Heart left ventricle (tissue), 13 donors: Measurements from ENCODE around the gene GALNT2.

Experiments
- POLR2A ChIP-seq, 2 donors: fragments of 450-650 bp; IDR thresholded peaks; one replicate each; pipeline ENCODE4 v1.6.1; 2017; ENCODE audit warnings: antibody characterized with exemption in 2 of 2, mild to moderate bottlenecking in 2 of 2, moderate library complexity in 2 of 2
- TF ChIP-seq, protein P1 (sequence below), 12 donors: fragments of 200-600 bp; sonication (generic) in 4 of 12; IDR thresholded peaks; one replicate each; pipeline versions ENCODE4 v1.5.0 to v1.8.0; 2018 to 2022; ENCODE audit warnings: antibody characterized with exemption in 12 of 12, mild to moderate bottlenecking in 5 of 12
- donor health status: ischemic (EF 13 %, LVEDD 7.1; RV severe dilation, severe dysfunction).
- donor health status: DM: no; HTN: yes; CAD: no.
- donor health status: DM: no; HTN: no; CAD: no.
- donor health status: ischemic (EF 25% LVEDD 6.9; RV normal size, moderate dysfunction).
- donor health status: ischemic (EF 25% LVEDD 5.7; RV mildly dilated, moderate dysfunction).
- donor health status: ischemic (EF 35%, LVEDD 5.7; RV mildly dilated, moderate dysfunction).
- donor health status: nonischemic (EF 11% LVEDD 7.7; RV severe dilation, severe dysfunction).
- donor health status: DM: yes; HTN: yes; CAD: no.
- donor health status: PGD.
- donor health status: ischemic (EF 29% LVEDD 5.4; RV normal size, mild dysfunction).
- donor health status: nonischemic (EF 23%, LVEDD 6.1; RV moderate dilation, normal function).

DNA sequence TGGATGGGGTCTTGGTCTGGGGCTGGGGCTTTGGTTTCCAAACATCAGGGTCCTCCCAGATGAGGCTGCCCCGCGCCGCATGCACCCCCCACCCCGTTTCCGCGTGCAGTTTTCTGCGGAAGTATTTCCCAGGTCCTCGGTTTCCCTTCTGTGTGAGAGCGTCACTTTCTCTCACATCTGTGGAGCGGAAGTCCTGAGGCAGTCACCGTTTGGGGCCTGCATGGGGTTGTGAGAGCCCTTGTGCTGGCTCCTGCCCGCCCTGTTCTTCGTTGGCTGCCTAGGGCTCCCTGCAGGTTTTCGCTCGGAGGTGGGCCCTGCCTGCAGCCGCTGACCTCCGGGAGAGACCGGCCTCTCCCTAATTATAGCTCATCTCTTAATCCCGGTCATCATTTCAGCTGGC, 88.0 kb downstream of the GALNT2 start:
- TF ChIP-seq, protein P1, sequence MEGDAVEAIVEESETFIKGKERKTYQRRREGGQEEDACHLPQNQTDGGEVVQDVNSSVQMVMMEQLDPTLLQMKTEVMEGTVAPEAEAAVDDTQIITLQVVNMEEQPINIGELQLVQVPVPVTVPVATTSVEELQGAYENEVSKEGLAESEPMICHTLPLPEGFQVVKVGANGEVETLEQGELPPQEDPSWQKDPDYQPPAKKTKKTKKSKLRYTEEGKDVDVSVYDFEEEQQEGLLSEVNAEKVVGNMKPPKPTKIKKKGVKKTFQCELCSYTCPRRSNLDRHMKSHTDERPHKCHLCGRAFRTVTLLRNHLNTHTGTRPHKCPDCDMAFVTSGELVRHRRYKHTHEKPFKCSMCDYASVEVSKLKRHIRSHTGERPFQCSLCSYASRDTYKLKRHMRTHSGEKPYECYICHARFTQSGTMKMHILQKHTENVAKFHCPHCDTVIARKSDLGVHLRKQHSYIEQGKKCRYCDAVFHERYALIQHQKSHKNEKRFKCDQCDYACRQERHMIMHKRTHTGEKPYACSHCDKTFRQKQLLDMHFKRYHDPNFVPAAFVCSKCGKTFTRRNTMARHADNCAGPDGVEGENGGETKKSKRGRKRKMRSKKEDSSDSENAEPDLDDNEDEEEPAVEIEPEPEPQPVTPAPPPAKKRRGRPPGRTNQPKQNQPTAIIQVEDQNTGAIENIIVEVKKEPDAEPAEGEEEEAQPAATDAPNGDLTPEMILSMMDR (IDR thresholded peaks at IDR 0.05) = no peak
- TF ChIP-seq POLR2A (IDR thresholded peaks at IDR 0.05) = no peak
